BLaER1 (cell line): ENCODE data around the gene RNASE8.

ENCODE experiments used
- H3K27ac ChIP-seq: shearing (Covaris generic); formaldehyde crosslinking; 2 replicates; pipeline ENCODE4 v1.8.1; 2022
- H3K27me3 ChIP-seq: shearing (Covaris generic); formaldehyde crosslinking; 2 replicates; pipeline ENCODE4 v1.8.1; 2022
- H3K36me3 ChIP-seq: shearing (Covaris generic); formaldehyde crosslinking; 2 replicates; pipeline ENCODE4 v1.8.1; 2022
- H3K4me1 ChIP-seq: shearing (Covaris generic); formaldehyde crosslinking; 2 replicates; pipeline ENCODE4 v1.8.1; 2022
- H3K4me2 ChIP-seq: shearing (Covaris generic); formaldehyde crosslinking; 2 replicates; pipeline ENCODE4 v1.8.1; 2022
- H3K4me3 ChIP-seq: shearing (Covaris generic); formaldehyde crosslinking; 2 replicates; pipeline ENCODE4 v1.8.1; 2022
- H3K9ac ChIP-seq: shearing (Covaris generic); formaldehyde crosslinking; 2 replicates; pipeline ENCODE4 v1.8.1; 2022
- H3K9me3 ChIP-seq: shearing (Covaris generic); formaldehyde crosslinking; 2 replicates; pipeline ENCODE4 v1.8.1; 2022
- H4K20me1 ChIP-seq: shearing (Covaris generic); formaldehyde crosslinking; 2 replicates; pipeline ENCODE4 v1.8.1; 2022
- Cebpa-rat ChIP-seq: shearing (Covaris generic); IDR thresholded peaks from 2 replicates; pipeline ENCODE4 v1.8.1; 2022

Gene RNASE8

DNA sequence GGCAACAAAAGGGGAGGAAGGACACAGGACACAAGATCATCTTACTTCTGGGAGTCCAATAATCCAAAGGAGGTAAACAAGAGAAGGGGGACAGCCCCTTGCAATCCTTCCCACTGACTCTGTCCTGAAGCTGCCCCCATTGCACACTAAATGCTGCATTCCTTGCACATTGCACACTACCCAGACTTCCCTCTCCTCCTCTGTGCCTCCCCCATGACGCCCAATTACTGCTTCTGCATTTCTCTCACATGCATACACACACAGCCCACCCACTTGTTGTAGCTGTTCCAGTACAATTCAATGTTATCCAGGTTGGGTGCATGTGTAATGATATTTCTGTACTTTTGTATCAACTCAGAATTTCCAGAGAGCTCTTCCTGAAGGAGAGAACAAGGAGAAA, 38.3 kb upstream of the RNASE8 start:
- Histone ChIP-seq H3K9ac (no peak overlapping the region), H3K27ac (no peak overlapping the region), H3K27me3 (no peaks in the 10 kb centered on the region), H3K36me3 (peaks cover 32% of the 10 kb centered on the region), H3K4me1 (peaks cover 14% of the 10 kb centered on the region), H3K4me3 (no peak overlapping the region), H3K4me2 (no peak overlapping the region), H4K20me1 (no peaks in the 10 kb centered on the region), H3K9me3 (no peaks in the 10 kb centered on the region)
- no peak for TF ChIP-seq Cebpa-rat

DNA sequence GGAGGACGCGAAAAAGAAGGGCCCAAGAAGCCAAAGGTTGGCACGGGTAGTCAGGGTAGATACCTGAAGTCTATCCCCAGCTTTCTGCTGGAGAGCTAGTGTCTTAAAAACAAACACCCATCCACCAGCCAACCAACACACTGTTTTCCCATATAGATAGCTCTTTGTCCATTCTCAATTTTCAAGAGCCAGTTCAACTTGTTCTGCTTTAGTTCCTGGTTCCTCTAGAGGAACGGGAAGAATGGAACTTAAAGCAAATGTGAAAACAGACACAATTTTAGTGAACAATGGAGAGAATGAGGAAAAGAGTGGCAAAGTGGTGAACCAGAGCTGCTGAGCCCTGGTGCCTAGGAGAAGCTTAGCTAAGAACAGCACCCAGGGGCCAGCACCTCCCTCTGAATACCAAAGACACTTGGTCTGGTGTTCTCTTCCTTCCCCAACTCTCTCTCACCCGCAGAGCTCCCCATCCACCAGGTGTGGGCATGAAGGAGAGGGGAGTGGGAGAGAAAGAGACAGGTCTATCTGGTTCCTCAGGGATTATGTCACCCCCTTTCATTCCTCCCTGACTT, 36.6 kb upstream of the RNASE8 start:
- Histone ChIP-seq H3K9me3 (no peaks in the 10 kb centered on the region), H3K4me2 (no peak overlapping the region), H3K27me3 (no peaks in the 10 kb centered on the region), H3K36me3 (peaks cover 32% of the 10 kb centered on the region), H3K9ac (no peak overlapping the region), H3K27ac (no peak overlapping the region), H3K4me3 (no peak overlapping the region), H4K20me1 (no peaks in the 10 kb centered on the region), H3K4me1 (peaks cover 20% of the 10 kb centered on the region)
- TF ChIP-seq Cebpa-rat, result no peak

DNA sequence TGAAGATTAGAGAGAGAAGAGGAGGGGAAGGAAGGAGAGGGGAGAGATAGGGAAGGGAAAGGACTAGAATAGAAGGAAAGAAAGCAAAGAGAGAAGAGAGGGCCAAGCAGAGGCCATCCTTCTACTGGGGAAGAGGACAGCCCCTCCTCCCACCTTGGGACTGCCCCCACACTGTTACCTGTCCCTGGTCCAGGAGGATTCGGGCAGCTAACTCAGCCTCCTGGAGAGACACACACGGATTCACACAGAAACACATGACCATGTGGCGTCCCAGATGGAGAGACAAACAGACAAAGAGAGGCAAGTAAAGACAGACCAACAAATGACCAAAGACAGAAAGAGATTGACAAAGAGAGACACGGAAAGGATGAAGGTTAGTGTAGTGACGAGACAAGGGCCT, 34.9 kb upstream of the RNASE8 start:
- H4K20me1 ChIP-seq, result no peaks in the 10 kb centered on the region
- peaks cover 30% of the 10 kb centered on the region for H3K4me1 ChIP-seq
- peaks cover 26% of the 10 kb centered on the region for H3K36me3 ChIP-seq
- 0 out of 2 replicates have a peak overlapping the region, but pooled peaks have one; percentile 94 for H3K4me2 ChIP-seq
- no peak overlapping the region for H3K27ac ChIP-seq
- no peaks in the 10 kb centered on the region for H3K27me3 ChIP-seq
- no peak for TF ChIP-seq Cebpa-rat
- no peak overlapping the region for H3K4me3 ChIP-seq
- H3K9ac ChIP-seq, result no peak overlapping the region
- H3K9me3 ChIP-seq, result no peaks in the 10 kb centered on the region

DNA sequence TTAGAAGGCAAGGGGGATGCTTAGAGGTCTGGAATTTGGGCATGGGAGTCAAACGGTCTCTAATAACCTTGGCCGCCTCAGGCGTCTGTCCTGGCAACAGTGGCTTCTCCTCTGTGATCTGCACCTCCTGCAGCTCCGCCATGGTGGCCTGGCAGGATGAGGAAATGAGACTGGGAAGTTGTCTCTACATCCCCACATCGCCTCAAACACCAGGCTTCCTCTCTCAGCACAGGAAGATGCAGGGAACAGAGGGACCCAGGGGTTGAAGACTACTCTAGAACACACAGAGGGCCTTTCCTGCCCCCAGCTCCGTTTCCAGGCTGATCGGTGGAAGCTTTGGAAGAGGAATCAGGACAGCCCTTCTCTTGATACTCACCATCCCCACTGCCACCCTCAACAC, 34.4 kb upstream of the RNASE8 start:
- Histone ChIP-seq H3K9me3 (no peaks in the 10 kb centered on the region), H3K4me1 (peaks cover 30% of the 10 kb centered on the region), H3K4me2 (peak overlapping the region; percentile 94; the same call in 1 of the 2 replicates), H3K36me3 (peaks cover 21% of the 10 kb centered on the region), H3K9ac (no peak overlapping the region), H3K27ac (no peak overlapping the region), H4K20me1 (no peaks in the 10 kb centered on the region), H3K27me3 (no peaks in the 10 kb centered on the region), H3K4me3 (no peak overlapping the region)
- no peak for TF ChIP-seq Cebpa-rat

DNA sequence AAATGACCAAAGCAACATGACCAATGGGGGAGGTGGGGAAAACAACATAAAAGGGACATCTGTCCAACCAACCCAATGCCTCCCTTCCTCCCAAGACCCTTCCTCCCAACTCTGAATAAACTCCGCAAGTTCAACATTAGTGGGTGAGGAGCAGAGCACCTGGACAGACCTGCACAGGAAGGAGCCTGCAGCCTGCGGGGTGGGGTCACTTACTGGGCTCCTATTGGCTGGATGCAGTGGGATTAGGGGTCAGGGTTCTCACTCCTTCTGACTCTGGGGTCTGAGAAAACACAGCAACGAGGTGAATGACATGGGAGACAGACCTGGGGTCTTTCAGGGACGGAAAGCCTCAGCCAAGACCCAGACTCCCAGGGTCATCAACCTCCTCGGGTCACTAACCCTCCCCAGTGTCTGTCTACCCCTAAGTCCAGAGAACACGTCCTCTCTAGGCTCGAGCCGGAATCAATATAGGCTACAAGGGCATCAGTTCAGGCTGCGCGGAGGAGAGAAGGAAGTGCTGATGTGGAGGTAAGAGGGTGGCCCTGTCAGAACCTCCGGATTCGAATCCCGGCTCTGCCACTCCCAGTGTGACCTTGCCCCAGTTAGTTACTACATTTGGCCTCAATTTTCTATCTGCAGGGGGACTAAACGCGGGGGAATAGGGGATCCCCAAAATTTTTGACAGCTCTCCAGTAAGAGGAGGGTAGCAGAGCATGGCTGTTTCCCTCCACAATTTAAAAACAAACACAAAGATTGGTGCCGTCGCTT, 33.6 kb upstream of the RNASE8 start:
- no peaks in the 10 kb centered on the region for H3K9me3 ChIP-seq
- H3K4me3 ChIP-seq, result peak overlapping the region; percentile 78
- H3K4me2 ChIP-seq, result peak overlapping the region; percentile 94
- no peaks in the 10 kb centered on the region for H4K20me1 ChIP-seq
- no peak for TF ChIP-seq Cebpa-rat
- H3K9ac ChIP-seq, result peak overlapping the region; percentile 82
- peaks cover 30% of the 10 kb centered on the region for H3K4me1 ChIP-seq
- no peaks in the 10 kb centered on the region for H3K27me3 ChIP-seq
- peaks cover 13% of the 10 kb centered on the region for H3K36me3 ChIP-seq
- peak overlapping the region; percentile 73 for H3K27ac ChIP-seq

DNA sequence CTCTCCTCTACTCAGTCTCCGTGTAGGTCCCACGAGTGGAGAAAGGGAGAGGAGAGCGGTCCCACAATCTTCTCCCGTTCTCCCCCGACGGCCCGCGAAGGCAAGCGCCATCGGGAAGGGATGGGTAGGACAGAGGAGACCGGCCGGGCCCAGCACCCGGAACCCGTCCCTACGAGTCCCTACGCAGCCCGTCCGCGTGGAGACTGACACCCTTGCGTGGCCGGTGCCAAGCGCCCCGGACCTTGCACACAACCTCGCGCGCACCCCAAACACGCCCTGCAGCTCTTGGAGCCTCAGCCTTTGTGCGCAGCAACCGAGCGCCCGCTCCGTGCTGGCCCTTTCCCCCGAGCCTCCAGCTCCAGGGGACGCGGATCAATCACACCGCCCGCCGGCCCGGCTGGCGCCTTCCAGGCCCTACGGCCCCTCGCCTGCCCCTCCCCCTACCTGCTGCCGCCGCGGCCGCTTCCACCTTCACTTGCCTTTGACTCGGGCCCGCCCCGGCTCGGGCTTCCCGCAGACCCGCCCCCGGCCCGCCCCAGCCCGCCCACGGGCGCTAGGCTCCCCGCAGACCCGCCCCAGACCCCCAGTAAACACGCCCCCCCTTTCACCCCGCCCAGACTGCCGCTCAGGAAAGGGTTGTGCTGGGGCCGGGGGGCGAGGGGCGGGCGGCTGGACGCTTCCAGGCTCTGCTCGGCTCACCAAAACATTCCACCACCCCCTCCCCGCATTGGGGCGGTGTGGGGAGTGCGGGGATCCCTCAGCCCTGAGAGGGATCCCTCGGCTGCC, 32.8 kb upstream of the RNASE8 start, which contains the start of gene NDRG2:
Gene NDRG2, minus strand, starts transcription at position 477 of the 786 bp plus-strand sequence. CDS start 1,746 bp downstream, outside the sequence.
- H3K4me1 ChIP-seq, result peaks cover 30% of the 10 kb centered on the region
- no peaks in the 10 kb centered on the region for H4K20me1 ChIP-seq
- H3K4me2 ChIP-seq, result peak within 1 kb of the TSS; percentile 94
- H3K27ac ChIP-seq, result peak within 1 kb of the TSS; percentile 73
- H3K4me3 ChIP-seq, result peak within 1 kb of the TSS; percentile 78
- H3K27me3 ChIP-seq, result no peaks in the 10 kb centered on the region
- H3K9me3 ChIP-seq, result no peaks in the 10 kb centered on the region
- TF ChIP-seq Cebpa-rat, result no peak
- peak within 1 kb of the TSS; percentile 82 for H3K9ac ChIP-seq
- 0 out of 2 replicates have a peak, but pooled peaks cover 6% of the 10 kb centered on the region for H3K36me3 ChIP-seq

DNA sequence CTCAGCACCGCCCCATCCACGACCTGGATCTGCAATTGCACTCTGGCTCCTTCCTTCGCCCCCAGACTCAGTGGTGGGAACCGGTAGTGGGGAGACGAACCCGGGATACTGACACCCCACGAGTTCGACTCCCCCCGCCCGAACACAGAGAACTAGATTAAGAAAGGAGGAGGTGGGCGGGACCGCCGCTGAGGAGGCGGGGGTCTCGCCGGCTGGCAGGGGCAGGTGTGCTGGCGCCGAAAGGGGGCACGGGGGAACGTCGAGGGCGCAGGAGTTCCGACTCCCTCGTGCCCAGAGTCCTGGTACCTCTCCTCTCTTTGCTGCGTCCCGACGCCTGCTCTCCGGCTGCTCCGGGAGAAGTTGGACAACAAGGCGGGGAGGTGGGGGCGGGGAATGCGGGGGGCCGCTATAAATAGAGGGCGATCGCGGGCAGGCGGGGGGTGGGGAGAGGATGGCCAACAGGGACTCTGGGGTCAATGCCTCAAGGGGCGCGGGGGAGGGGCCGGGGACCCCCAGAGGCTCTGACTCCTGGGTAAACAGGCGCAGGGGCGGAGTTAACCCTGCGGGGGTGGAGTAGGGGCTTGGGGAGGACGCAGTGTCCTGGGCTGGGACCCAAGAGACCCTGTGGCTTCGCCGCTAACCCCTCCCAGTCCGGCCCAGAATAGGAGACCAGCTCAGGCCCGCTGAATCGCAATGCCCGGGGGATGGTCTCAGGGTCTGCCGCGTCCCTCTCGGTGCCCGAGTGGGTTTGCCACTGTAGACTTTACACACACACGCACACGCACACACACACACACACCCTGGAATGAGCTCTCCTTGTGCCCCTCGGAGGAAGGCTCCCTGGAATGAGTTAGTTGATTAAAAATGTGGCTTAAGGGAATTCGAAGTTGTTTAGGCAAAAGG, 32.0 kb upstream of the RNASE8 start:
- H3K27ac ChIP-seq, result no peak overlapping the region
- peak overlapping the region; percentile 53 for H3K9ac ChIP-seq
- H3K4me1 ChIP-seq, result peaks cover 30% of the 10 kb centered on the region
- peak overlapping the region; percentile 78 for H3K4me3 ChIP-seq
- no peaks in the 10 kb centered on the region for H3K9me3 ChIP-seq
- H3K36me3 ChIP-seq, result 0 out of 2 replicates have a peak, but pooled peaks cover 6% of the 10 kb centered on the region
- peak overlapping the region; percentile 94 for H3K4me2 ChIP-seq
- H3K27me3 ChIP-seq, result no peaks in the 10 kb centered on the region
- no peaks in the 10 kb centered on the region for H4K20me1 ChIP-seq
- no peak for TF ChIP-seq Cebpa-rat

DNA sequence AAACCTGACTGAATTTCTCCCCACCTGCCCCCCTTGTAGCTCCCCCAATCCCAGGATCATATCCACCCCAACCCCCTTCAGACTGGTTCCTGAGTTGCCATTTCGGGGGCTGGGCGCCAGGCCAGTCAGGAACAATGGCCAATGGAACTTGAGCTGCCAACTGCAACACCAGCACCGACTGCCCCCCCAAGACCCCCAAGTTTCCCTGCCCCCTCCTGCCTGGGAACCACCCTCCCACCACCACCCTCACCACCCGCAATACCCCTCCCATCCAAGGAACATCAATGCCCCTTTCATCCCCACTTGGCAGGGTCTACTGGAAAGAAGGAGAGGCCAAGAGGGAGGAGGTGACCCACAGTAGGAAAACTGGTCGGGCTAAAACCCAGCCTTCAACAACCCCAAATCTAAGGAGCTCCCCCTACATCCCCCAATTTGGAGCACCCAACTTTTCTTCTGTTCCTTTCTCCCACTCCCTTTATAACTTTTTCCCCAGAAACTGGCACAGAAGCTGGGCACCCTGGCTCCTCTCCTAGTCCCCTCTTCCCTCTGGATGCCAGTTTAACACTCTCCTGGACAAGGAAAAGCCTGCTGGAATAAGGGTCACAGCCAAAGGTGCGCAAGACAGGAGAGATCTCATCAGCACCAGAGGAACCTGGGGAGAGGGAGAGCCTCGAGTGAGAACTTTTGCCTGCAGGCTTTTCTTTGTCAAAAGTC, 31.2 kb upstream of the RNASE8 start:
- Histone ChIP-seq H3K4me2 (peak overlapping the region; percentile 94), H3K27me3 (no peaks in the 10 kb centered on the region), H3K4me1 (peaks cover 30% of the 10 kb centered on the region), H3K4me3 (no peak overlapping the region), H3K9me3 (no peaks in the 10 kb centered on the region), H3K36me3 (0 out of 2 replicates have a peak, but pooled peaks cover 2% of the 10 kb centered on the region), H4K20me1 (no peaks in the 10 kb centered on the region), H3K9ac (no peak overlapping the region), H3K27ac (no peak overlapping the region)
- no peak for TF ChIP-seq Cebpa-rat
